Esophagus squamous epithelium (tissue), 4 donors: ENCODE data around the gene CHN2.

Experiments used
- CTCF ChIP-seq, 6 experiments: fragments of 450-650 bp in 4 of 6; fragments of 200-600 bp in 2 of 6; sonication (generic) in 2 of 6; IDR thresholded peaks; one replicate each; pipeline ENCODE4 v1.5.1; 2016 to 2019; ENCODE audit warnings: antibody characterized with exemption in 6 of 6, mild to moderate bottlenecking in 4 of 6, moderate library complexity in 4 of 6
- POLR2A ChIP-seq, 4 donors: fragments of 450-650 bp; IDR thresholded peaks; one replicate each; pipeline ENCODE4 v1.6.1; 2017; ENCODE audit warnings: antibody characterized with exemption in 4 of 4, mild to moderate bottlenecking in 4 of 4, moderate library complexity in 3 of 4

- TF ChIP-seq POLR2A (IDR thresholded peaks at IDR 0.05): no peak
- TF ChIP-seq CTCF (IDR thresholded peaks at IDR 0.05): no peak
Measured at GRCh38 chr7:29420011-29420410, 225.4 kb downstream of the CHN2 start.
